K562 (cell line): ENCODE measurements around the gene STX3. TPM values are rescaled to one million over a fixed set of nuclear protein-coding genes. Genes with fewer than 3 reads are reported as not detected.
A peak's percentile ranks its signal among the peaks of the same experiment; 100 is the strongest.

Source experiments
- BCOR ChIP-seq: fragments of 450-650 bp; IDR thresholded peaks from 2 replicates; pipeline ENCODE4 v1.6.1; 2016
- FOXJ2 ChIP-seq: fragments of 200-800 bp; sonication (Bioruptor generic); IDR thresholded peaks from 2 replicates; pipeline ENCODE4 v1.6.1; 2016; ENCODE audit warnings: missing genetic modification characterization, missing compliant biosample characterization
- FOXP1 ChIP-seq: sonication (generic); formaldehyde crosslinking; IDR thresholded peaks from 2 replicates; pipeline ENCODE4 v1.8.0; 2022; ENCODE audit warnings: mild to moderate bottlenecking, missing genetic modification reagents
- KDM5B ChIP-seq: fragments of 200-600 bp; sonication (generic); IDR thresholded peaks from 2 replicates; pipeline ENCODE4 v1.6.1; 2012; ENCODE audit warnings: low read depth, mild to moderate bottlenecking, moderate library complexity, low read length, control low read depth, inconsistent platforms; ENCODE audit not compliant: insufficient replicate concordance
- PRMT5 ChIP-seq: sonication (generic); formaldehyde crosslinking; IDR thresholded peaks from 2 replicates; pipeline ENCODE4 v1.5.0; 2020; ENCODE audit warnings: missing genetic modification reagents
- RUNX1 ChIP-seq: sonication (generic); IDR thresholded peaks from 2 replicates; pipeline ENCODE4 v1.6.1; 2016; ENCODE audit warnings: antibody characterized with exemption, low read depth
- ZNF217 ChIP-seq: sonication (generic); formaldehyde crosslinking; IDR thresholded peaks from 2 replicates; pipeline ENCODE4 v1.8.0; 2022; ENCODE audit warnings: mild to moderate bottlenecking, missing genetic modification reagents
- polyA plus RNA-seq, 8 experiments: library from polyadenylated mRNA; depleted of rRNA in 4 of 8; stranded (reverse) in 5 of 8; unstranded in 3 of 8; fragments of >200 nt; fragmentation: Nextera tagmentation in 2 of 8; fragmentation: Illumina TruSeq in 1 of 8; extraction: Ambion mirVana in 2 of 8; extraction: Trizol in 1 of 8; gene quantifications; 2 replicates each; pipeline versions ENCODE4 v1.2.1 to v1.2.3, GENCODE V29; 2011 to 2014; ENCODE audit warnings: inconsistent platforms in 1 of 8, missing spikeins in 1 of 8
- total RNA-seq, 7 experiments: library from RNA; depleted of rRNA in 6 of 7; stranded (reverse); fragments of >200 nt in 6 of 7; fragmentation: Illumina TruSeq in 2 of 7; extraction: Trizol in 2 of 7; gene quantifications; 2 replicates each; pipeline versions ENCODE4 v1.2.1 to v1.2.3, GENCODE V29; 2011 to 2021; ENCODE audit warnings: low replicate concordance in 1 of 7
- TF ChIP-seq, protein P1 (sequence below): fragments of 450-650 bp; IDR thresholded peaks from 2 replicates; pipeline ENCODE4 v1.7.0; 2016; ENCODE audit warnings: borderline replicate concordance
- TF ChIP-seq, protein P2 (sequence below): fragments of 250-450 bp; sonication (Bioruptor Pico); IDR thresholded peaks from 2 replicates; pipeline ENCODE4 v1.4.0; 2020
- TF ChIP-seq, protein P3 (sequence below): fragments of 450-650 bp; IDR thresholded peaks from 2 replicates; pipeline ENCODE4 v1.6.1; 2016; ENCODE audit warnings: mild to moderate bottlenecking, moderate library complexity

STX3 gene
- total and polyA plus RNA-seq, 9 of the 15 experiments (the other 6 are each of a cell fraction or from before 2014, with no cell fraction given), result 12.0 to 91.6 (median 48.7) TPM

DNA sequence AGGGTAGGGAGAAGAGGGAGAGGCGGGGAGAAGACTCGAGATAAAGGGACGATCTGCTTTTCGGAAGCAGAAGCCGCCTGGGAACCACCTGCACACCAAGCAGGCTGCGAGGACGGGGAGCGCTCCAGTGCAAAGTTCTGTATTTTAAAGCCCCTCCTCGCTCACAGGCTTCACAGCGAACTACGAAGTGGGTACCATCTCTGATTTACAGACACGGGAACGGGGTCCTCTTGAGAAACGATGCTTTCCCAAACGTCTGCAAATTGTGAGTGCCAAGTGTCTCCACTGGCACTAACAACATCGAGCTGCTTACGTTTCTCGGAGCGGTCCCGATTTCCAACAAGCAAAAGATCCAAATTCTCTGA lies 700 bp upstream of the STX3 start (continued):
- TF ChIP-seq, protein P1, sequence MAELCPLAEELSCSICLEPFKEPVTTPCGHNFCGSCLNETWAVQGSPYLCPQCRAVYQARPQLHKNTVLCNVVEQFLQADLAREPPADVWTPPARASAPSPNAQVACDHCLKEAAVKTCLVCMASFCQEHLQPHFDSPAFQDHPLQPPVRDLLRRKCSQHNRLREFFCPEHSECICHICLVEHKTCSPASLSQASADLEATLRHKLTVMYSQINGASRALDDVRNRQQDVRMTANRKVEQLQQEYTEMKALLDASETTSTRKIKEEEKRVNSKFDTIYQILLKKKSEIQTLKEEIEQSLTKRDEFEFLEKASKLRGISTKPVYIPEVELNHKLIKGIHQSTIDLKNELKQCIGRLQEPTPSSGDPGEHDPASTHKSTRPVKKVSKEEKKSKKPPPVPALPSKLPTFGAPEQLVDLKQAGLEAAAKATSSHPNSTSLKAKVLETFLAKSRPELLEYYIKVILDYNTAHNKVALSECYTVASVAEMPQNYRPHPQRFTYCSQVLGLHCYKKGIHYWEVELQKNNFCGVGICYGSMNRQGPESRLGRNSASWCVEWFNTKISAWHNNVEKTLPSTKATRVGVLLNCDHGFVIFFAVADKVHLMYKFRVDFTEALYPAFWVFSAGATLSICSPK, result no peak
- no peak for TF ChIP-seq FOXJ2 (tag)
- no peak for TF ChIP-seq ZNF217
- TF ChIP-seq, protein P2, sequence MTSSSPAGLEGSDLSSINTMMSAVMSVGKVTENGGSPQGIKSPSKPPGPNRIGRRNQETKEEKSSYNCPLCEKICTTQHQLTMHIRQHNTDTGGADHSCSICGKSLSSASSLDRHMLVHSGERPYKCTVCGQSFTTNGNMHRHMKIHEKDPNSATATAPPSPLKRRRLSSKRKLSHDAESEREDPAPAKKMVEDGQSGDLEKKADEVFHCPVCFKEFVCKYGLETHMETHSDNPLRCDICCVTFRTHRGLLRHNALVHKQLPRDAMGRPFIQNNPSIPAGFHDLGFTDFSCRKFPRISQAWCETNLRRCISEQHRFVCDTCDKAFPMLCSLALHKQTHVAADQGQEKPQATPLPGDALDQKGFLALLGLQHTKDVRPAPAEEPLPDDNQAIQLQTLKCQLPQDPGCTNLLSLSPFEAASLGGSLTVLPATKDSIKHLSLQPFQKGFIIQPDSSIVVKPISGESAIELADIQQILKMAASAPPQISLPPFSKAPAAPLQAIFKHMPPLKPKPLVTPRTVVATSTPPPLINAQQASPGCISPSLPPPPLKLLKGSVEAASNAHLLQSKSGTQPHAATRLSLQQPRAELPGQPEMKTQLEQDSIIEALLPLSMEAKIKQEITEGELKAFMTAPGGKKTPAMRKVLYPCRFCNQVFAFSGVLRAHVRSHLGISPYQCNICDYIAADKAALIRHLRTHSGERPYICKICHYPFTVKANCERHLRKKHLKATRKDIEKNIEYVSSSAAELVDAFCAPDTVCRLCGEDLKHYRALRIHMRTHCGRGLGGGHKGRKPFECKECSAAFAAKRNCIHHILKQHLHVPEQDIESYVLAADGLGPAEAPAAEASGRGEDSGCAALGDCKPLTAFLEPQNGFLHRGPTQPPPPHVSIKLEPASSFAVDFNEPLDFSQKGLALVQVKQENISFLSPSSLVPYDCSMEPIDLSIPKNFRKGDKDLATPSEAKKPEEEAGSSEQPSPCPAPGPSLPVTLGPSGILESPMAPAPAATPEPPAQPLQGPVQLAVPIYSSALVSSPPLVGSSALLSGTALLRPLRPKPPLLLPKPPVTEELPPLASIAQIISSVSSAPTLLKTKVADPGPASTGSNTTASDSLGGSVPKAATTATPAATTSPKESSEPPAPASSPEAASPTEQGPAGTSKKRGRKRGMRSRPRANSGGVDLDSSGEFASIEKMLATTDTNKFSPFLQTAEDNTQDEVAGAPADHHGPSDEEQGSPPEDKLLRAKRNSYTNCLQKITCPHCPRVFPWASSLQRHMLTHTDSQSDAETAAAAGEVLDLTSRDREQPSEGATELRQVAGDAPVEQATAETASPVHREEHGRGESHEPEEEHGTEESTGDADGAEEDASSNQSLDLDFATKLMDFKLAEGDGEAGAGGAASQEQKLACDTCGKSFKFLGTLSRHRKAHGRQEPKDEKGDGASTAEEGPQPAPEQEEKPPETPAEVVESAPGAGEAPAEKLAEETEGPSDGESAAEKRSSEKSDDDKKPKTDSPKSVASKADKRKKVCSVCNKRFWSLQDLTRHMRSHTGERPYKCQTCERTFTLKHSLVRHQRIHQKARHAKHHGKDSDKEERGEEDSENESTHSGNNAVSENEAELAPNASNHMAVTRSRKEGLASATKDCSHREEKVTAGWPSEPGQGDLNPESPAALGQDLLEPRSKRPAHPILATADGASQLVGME, result no peak
- TF ChIP-seq, protein P3, sequence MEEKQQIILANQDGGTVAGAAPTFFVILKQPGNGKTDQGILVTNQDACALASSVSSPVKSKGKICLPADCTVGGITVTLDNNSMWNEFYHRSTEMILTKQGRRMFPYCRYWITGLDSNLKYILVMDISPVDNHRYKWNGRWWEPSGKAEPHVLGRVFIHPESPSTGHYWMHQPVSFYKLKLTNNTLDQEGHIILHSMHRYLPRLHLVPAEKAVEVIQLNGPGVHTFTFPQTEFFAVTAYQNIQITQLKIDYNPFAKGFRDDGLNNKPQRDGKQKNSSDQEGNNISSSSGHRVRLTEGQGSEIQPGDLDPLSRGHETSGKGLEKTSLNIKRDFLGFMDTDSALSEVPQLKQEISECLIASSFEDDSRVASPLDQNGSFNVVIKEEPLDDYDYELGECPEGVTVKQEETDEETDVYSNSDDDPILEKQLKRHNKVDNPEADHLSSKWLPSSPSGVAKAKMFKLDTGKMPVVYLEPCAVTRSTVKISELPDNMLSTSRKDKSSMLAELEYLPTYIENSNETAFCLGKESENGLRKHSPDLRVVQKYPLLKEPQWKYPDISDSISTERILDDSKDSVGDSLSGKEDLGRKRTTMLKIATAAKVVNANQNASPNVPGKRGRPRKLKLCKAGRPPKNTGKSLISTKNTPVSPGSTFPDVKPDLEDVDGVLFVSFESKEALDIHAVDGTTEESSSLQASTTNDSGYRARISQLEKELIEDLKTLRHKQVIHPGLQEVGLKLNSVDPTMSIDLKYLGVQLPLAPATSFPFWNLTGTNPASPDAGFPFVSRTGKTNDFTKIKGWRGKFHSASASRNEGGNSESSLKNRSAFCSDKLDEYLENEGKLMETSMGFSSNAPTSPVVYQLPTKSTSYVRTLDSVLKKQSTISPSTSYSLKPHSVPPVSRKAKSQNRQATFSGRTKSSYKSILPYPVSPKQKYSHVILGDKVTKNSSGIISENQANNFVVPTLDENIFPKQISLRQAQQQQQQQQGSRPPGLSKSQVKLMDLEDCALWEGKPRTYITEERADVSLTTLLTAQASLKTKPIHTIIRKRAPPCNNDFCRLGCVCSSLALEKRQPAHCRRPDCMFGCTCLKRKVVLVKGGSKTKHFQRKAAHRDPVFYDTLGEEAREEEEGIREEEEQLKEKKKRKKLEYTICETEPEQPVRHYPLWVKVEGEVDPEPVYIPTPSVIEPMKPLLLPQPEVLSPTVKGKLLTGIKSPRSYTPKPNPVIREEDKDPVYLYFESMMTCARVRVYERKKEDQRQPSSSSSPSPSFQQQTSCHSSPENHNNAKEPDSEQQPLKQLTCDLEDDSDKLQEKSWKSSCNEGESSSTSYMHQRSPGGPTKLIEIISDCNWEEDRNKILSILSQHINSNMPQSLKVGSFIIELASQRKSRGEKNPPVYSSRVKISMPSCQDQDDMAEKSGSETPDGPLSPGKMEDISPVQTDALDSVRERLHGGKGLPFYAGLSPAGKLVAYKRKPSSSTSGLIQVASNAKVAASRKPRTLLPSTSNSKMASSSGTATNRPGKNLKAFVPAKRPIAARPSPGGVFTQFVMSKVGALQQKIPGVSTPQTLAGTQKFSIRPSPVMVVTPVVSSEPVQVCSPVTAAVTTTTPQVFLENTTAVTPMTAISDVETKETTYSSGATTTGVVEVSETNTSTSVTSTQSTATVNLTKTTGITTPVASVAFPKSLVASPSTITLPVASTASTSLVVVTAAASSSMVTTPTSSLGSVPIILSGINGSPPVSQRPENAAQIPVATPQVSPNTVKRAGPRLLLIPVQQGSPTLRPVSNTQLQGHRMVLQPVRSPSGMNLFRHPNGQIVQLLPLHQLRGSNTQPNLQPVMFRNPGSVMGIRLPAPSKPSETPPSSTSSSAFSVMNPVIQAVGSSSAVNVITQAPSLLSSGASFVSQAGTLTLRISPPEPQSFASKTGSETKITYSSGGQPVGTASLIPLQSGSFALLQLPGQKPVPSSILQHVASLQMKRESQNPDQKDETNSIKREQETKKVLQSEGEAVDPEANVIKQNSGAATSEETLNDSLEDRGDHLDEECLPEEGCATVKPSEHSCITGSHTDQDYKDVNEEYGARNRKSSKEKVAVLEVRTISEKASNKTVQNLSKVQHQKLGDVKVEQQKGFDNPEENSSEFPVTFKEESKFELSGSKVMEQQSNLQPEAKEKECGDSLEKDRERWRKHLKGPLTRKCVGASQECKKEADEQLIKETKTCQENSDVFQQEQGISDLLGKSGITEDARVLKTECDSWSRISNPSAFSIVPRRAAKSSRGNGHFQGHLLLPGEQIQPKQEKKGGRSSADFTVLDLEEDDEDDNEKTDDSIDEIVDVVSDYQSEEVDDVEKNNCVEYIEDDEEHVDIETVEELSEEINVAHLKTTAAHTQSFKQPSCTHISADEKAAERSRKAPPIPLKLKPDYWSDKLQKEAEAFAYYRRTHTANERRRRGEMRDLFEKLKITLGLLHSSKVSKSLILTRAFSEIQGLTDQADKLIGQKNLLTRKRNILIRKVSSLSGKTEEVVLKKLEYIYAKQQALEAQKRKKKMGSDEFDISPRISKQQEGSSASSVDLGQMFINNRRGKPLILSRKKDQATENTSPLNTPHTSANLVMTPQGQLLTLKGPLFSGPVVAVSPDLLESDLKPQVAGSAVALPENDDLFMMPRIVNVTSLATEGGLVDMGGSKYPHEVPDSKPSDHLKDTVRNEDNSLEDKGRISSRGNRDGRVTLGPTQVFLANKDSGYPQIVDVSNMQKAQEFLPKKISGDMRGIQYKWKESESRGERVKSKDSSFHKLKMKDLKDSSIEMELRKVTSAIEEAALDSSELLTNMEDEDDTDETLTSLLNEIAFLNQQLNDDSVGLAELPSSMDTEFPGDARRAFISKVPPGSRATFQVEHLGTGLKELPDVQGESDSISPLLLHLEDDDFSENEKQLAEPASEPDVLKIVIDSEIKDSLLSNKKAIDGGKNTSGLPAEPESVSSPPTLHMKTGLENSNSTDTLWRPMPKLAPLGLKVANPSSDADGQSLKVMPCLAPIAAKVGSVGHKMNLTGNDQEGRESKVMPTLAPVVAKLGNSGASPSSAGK, result peak; percentile 71
- no peak for TF ChIP-seq PRMT5
- no peak for TF ChIP-seq FOXP1 (CRISPR knock-in tag)
- no peak for TF ChIP-seq RUNX1
- peak; percentile 5 for TF ChIP-seq KDM5B
- TF ChIP-seq BCOR, result no peak
